HK-2 (cell line): Measurements from ENCODE around the gene GRM7.

ENCODE experiments used
- DNase-seq: peaks from one replicate; pipeline ENCODE4 v3.0.0-alpha.2; 2018; ENCODE audit not compliant: unreplicated experiment

Gene GRM7

GRCh38 chr3:7503431-7503830 is 642.5 kb downstream of the GRM7 start:
- DNase-seq = no peak

DNA sequence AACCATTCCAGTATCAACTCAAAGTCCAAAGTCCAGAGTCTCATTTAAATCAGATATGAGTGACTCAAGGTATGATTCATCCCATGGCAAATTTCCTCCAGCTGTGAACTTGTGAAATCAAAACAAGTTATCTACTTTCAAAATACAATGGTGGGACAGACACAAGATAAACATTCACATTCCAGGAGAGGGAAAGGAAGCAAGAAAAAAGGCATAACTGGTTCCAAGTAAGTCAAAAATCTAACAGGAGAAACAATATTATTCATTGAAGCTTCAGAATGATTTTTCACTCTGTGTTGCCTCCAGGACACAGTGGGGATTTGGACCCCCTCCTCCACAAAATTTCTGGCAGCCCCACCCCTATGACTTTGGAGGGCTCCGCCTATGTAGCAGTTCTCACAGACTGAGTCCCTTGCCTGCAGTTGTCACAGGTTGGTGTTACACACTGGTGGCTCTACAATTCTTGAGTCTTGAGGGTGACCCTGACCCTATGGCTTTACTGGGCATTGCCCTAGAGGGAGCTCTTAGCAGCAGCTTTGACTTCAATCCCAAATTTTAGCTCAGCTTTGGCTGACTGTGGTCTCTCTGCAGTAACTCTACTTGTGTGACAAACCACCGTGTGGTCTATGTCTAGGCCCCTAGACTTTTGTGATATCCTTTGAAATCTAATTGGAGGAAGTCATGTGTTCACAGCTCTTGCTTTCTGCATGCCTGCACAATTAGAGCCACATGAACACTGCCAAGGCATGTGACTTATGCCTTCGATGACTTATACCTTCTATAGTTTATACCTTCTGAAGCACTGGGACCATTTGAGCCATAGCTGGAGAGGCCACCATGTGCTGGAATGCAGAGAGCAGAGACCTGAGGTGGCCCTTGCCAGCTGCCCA is 644.2 kb downstream of the GRM7 start:
- DNase-seq = no peak

- no peak for DNase-seq
Observed at GRCh38 chr3:7506606-7507180, 645.8 kb downstream of the GRM7 start.

- DNase-seq = no peak
Observed at GRCh38 chr3:7508821-7509220, 647.9 kb downstream of the GRM7 start.

- no peak for DNase-seq
Observed at GRCh38 chr3:7512048-7512447, 651.1 kb downstream of the GRM7 start.

- no peak for DNase-seq
Observed at GRCh38 chr3:7518026-7518425, 657.1 kb downstream of the GRM7 start.

GRCh38 chr3:7518456-7518855 is 657.5 kb downstream of the GRM7 start:
- DNase-seq = no peak

- DNase-seq = no peak
Observed at GRCh38 chr3:7520059-7520458, 659.1 kb downstream of the GRM7 start.

DNA sequence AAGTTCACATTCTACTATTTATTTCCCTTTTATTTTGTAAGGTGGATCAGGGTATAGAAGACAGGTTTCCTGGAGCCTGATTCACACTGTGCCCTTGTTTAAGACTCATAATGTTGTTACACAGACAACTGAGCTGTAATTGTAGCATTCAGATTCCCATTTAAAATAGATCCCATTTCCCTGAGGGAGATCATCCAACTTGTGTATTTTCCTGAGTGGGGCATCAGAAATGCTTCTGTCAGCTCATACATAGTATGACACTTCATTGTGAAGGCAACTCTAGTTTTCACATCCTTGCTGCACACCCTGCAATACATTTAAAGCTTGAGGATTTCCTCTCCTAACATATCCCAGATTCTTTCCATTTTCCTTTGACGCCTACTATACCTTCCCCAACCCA is 659.7 kb downstream of the GRM7 start:
- no peak for DNase-seq

DNA sequence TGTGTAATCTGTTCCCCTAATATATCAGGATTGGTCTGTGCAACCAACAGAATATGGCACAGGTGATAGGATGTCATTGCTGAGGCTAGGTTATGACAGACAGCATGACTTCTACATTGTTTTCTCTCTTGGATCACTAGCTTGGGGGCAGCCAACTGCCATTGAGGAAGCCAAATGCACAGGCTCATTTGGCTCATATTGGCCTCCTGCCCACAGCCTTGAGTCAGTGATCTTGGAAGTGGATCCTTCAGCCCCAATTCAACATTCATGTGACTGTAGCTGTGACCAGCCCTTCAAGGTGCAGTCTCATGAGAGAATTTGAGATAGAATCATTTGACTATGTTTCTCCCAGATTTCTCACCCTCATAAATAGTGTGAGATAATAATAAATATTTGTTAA is 675.6 kb downstream of the GRM7 start:
- no peak for DNase-seq

GRCh38 chr3:7536921-7537320 is 676.0 kb downstream of the GRM7 start:
- DNase-seq = no peak

GRCh38 chr3:7543294-7543880 is 682.5 kb downstream of the GRM7 start:
- no peak for DNase-seq

DNA sequence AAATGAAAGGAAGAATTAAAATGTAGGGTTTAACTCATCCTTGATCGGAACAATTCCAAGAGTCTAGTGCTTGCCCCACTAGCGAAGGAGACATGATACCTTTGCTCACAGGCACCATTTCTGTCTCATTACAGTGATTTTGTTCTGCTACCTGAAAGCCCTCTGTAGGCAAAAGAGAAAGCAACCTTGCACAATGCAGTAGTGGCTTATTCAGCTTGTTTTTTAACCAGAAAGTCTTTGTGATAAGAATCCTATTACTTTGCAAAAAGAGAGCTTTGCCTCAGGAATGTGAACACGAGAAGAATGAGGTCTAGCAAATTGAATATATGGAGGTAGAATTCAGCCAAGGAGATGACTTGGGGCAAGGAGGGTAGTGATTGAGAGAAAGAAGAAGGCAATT is 684.4 kb downstream of the GRM7 start:
- no peak for DNase-seq

GRCh38 chr3:7546253-7546652 is 685.3 kb downstream of the GRM7 start:
- DNase-seq = no peak

DNA sequence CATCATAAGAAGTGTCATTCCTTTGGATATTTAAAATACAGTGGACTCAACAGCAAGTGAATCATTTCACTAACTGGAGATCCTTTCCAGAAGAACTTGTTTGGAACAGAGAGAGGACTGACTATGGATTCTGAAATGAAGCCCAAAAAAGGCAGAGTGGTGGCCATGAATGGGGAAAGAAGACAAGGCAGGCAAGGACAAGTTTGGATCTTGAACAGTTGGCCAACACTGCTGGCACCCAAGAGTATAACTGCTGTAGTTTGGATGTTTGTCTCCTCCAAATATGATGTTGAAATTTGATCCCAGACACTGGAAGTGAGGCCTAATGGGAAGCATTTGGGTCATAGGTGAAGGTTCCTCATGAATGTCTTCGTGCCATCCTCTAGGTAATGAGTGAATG is 686.9 kb downstream of the GRM7 start:
- no peak for DNase-seq

DNA sequence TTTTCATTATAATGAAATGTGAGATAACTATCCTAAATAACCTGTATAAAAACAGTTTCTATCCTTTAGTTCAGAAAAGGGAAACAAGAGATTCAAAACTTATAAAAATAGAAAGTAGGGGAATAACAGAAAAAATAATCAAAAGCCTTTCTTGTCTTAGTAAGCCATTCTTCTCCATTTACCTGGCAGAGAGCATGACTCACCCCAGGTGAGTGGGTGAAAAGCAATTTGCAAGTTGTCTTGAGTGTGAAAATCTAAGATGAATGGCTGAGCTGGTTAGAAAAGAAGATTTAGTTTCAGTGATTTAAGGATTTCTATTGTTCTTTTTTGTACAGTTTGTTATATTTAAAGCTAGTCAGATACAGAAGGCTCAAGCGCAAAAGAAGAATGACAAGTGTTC is 702.0 kb downstream of the GRM7 start:
- no peak for DNase-seq

- no peak for DNase-seq
Observed at GRCh38 chr3:7565574-7565973, 704.7 kb downstream of the GRM7 start.

- DNase-seq = no peak
Observed at GRCh38 chr3:7567160-7567559, 706.2 kb downstream of the GRM7 start.

DNA sequence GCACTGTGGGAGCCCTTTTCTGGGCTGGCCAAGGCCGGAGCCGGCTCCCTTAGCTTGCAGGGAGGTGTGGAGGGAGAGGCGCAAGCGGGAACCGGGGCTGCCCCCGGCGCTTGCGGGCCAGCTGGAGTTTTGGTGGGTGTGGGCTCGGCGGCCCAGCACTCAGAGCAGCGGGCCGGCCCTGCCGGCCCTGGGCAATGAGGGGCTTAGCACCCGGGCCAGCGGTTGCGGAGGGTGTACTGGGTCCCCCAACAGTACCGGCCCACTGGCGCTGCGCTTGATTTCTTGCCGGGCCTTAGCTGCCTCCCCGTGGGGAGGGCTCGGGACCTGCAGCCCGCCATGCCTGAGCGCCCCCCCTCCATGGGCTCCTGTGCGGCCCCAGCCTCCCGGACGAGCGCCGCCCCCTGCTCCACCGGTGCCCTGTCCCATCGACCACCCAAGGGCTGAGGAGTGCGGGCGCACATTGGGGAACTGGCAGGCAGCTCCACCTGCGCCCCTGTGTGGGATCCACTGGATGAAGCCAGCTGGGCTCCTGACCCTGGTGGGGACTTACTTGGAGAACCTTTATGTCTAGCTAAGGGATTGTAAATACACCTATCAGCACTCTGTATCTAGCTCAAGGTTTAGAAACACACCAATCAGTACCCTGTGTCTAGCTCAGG is 707.7 kb downstream of the GRM7 start:
- no peak for DNase-seq

GRCh38 chr3:7573330-7573729 is 712.4 kb downstream of the GRM7 start:
- no peak for DNase-seq

- no peak for DNase-seq
Observed at GRCh38 chr3:7574435-7574834, 713.5 kb downstream of the GRM7 start.

DNA sequence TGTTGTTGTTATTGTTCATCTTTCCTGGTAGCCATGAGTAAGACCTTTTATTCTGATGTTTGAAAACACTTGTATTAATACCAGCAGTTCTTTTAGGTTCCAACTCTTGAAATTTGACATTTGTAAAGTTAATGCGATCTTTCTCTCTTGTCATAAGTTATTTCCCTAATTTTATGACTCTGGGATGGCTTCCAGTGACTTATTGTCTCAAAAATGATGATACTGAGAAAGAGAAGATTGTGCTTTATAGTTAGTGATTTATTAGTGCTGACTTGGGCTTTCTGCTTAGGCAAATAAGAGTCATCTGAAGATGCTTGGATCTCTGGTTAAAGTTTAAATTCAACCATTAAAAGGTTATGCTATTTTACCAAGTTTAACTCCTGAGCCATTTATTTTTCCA is 715.2 kb downstream of the GRM7 start:
- DNase-seq = no peak

- no peak for DNase-seq
Observed at GRCh38 chr3:7576506-7576905, 715.6 kb downstream of the GRM7 start.
